GM13977 (cell line): ENCODE results near the gene GABBR1.

Experiments
- DNase-seq: peaks from one replicate; pipeline ENCODE4 v3.0.0; 2012; ENCODE audit warnings: low spot score
- CTCF ChIP-seq: IDR thresholded peaks from 2 replicates; pipeline ENCODE4 v1.5.1; 2012; ENCODE audit warnings: mild to moderate bottlenecking, control low read depth; ENCODE audit not compliant: insufficient read depth; ENCODE audit errors: extremely low read depth, missing control alignments
- in situ Hi-C: fragments of 300-500 bp; cut with MboI; formaldehyde crosslinking; loops from one replicate; pipeline ENCODE4 v1.12.0; 2022; ENCODE audit warnings: low sequenced_read_pairs, low pct_unique_long_range_greater_than_20kb, mixed read lengths, inconsistent platforms; ENCODE audit not compliant: unreplicated experiment

Gene GABBR1

GRCh38 chr6:29624520-29624961 is 8.4 kb downstream of the GABBR1 start:
- no peak for DNase-seq
- in situ Hi-C loops: no loop called here
- TF ChIP-seq CTCF: no peak

- TF ChIP-seq CTCF: no peak
- in situ Hi-C loops: no loop called here
- no peak for DNase-seq
Observed at GRCh38 chr6:29620630-29621029, 12.4 kb downstream of the GABBR1 start.

- TF ChIP-seq CTCF: no peak
- in situ Hi-C loops: no loop called here
- DNase-seq: no peak
Observed at GRCh38 chr6:29619578-29620160, 13.3 kb downstream of the GABBR1 start.

GRCh38 chr6:29617782-29618554 is 15.0 kb downstream of the GABBR1 start:
- TF ChIP-seq CTCF: peak; percentile 40
- no peak for DNase-seq
- in situ Hi-C loops: no loop called here

GRCh38 chr6:29611426-29611825 is 21.6 kb downstream of the GABBR1 start:
- in situ Hi-C loops: no loop called here
- TF ChIP-seq CTCF: no peak
- no peak for DNase-seq

- no peak for TF ChIP-seq CTCF
- in situ Hi-C loops: no loop called here
Observed at GRCh38 chr6:29610540-29610939, 22.4 kb downstream of the GABBR1 start.

GRCh38 chr6:29608131-29608530 is 24.9 kb downstream of the GABBR1 start:
- in situ Hi-C loops: no loop called here

More at GRCh38 chr6:29610540-29610939, 22.4 kb downstream of the GABBR1 start:
- no peak for DNase-seq

More at GRCh38 chr6:29608131-29608530, 24.9 kb downstream of the GABBR1 start:
- TF ChIP-seq CTCF: no peak
- DNase-seq: no peak
